Caco-2 (cell line): ENCODE results near the gene SATB1. TPM values are rescaled to one million over a fixed set of nuclear protein-coding genes. Genes with fewer than 3 reads are reported as not detected.

Source experiments
- BruUV-seq: library from RNA; stranded (reverse); fragments of 400-500 nt; replicated peaks from 2 replicates; lab custom pipeline; 2021; lab: Mats Ljungman, UMichigan
- CTCF ChIA-PET: fragments of 300-600 bp; sonication (Branson Sonifier 250); formaldehyde crosslinking; loops from one replicate; lab custom pipeline; 2022; ENCODE audit warnings: antibody characterized with exemption; lab: Charles Lee
- POLR2A ChIA-PET: fragments of 300-600 bp; sonication (Branson Sonifier 250); formaldehyde crosslinking; loops from one replicate; lab custom pipeline; 2022; ENCODE audit warnings: antibody characterized with exemption; lab: Charles Lee
- DNase-seq, 2 experiments: peaks; one replicate each; pipeline versions ENCODE4 v3.0.0 to v3.0.0-alpha.2; 2020 to 2022
- H3K27me3 ChIP-seq: replicated peaks from 2 replicates; pipeline ENCODE4 v1.6.0; 2011; ENCODE audit warnings: low read length; ENCODE audit not compliant: control insufficient read depth, insufficient read depth
- H3K36me3 ChIP-seq: 2 replicates; pipeline ENCODE4 v1.5.1; 2011; ENCODE audit warnings: low read length; ENCODE audit not compliant: control insufficient read depth, insufficient read depth
- H3K4me1 ChIP-seq: fragments of 250-450 bp; sonication (Bioruptor Pico); 2 replicates; pipeline ENCODE4 v1.5.1; 2020; ENCODE audit warnings: mild to moderate bottlenecking
- H3K4me3 ChIP-seq: 2 replicates; pipeline ENCODE4 v1.5.1; 2011; ENCODE audit warnings: low read depth, mild to moderate bottlenecking, control low read depth, low read length
- H3K9me3 ChIP-seq: fragments of 250-450 bp; sonication (Bioruptor Pico); 2 replicates; pipeline ENCODE4 v1.5.1; 2020; ENCODE audit warnings: mild to moderate bottlenecking, moderate library complexity
- H3K27ac Mint-ChIP-seq: one replicate; pipeline ENCODE4 v1.8.0; 2022; ENCODE audit warnings: mixed read lengths; ENCODE audit not compliant: unreplicated experiment
- H3K27me3 Mint-ChIP-seq: one replicate; pipeline ENCODE4 v1.8.0; 2022; ENCODE audit warnings: mixed read lengths; ENCODE audit not compliant: insufficient read depth, unreplicated experiment
- H3K36me3 Mint-ChIP-seq: one replicate; pipeline ENCODE4 v1.8.0; 2022; ENCODE audit warnings: mild to moderate bottlenecking, mixed read lengths; ENCODE audit not compliant: insufficient read depth, unreplicated experiment
- H3K4me1 Mint-ChIP-seq: one replicate; pipeline ENCODE4 v1.8.0; 2022; ENCODE audit warnings: low read depth, mixed read lengths; ENCODE audit not compliant: unreplicated experiment
- H3K4me3 Mint-ChIP-seq: one replicate; pipeline ENCODE4 v1.8.0; 2022; ENCODE audit warnings: mild to moderate bottlenecking, moderate library complexity, mixed read lengths; ENCODE audit not compliant: unreplicated experiment
- H3K9me3 Mint-ChIP-seq: one replicate; pipeline ENCODE4 v1.8.0; 2022; ENCODE audit warnings: mixed read lengths; ENCODE audit not compliant: unreplicated experiment
- intact Hi-C: fragments of 100-400 bp; cut with micrococcal nuclease; formaldehyde crosslinking; loops from one replicate; pipeline ENCODE4 v1.10.0; 2022; ENCODE audit not compliant: unreplicated experiment
- total RNA-seq: library from RNA; stranded (reverse); gene quantifications from 2 replicates; pipeline ENCODE4 v1.2.3, GENCODE V29; 2022
- TF ChIP-seq, protein P1 (sequence below), 2 experiments: fragments of 200-600 bp in 1 of 2; IDR thresholded peaks; 1 replicate in 1 of 2; 2 replicates in 1 of 2; pipeline versions ENCODE4 v1.5.1 to v1.8.0; 2011 to 2022; ENCODE audit warnings: antibody characterized with exemption in 1 of 2, control low read depth in 1 of 2, inconsistent platforms in 1 of 2, low read depth in 1 of 2, low read length in 1 of 2, mild to moderate bottlenecking in 1 of 2, moderate library complexity in 1 of 2; ENCODE audit not compliant: insufficient read depth in 1 of 2, severe bottlenecking in 1 of 2, unreplicated experiment in 1 of 2

Gene SATB1
- total RNA-seq, 1 experiment from 2014 or later, result 13.8 TPM

DNA sequence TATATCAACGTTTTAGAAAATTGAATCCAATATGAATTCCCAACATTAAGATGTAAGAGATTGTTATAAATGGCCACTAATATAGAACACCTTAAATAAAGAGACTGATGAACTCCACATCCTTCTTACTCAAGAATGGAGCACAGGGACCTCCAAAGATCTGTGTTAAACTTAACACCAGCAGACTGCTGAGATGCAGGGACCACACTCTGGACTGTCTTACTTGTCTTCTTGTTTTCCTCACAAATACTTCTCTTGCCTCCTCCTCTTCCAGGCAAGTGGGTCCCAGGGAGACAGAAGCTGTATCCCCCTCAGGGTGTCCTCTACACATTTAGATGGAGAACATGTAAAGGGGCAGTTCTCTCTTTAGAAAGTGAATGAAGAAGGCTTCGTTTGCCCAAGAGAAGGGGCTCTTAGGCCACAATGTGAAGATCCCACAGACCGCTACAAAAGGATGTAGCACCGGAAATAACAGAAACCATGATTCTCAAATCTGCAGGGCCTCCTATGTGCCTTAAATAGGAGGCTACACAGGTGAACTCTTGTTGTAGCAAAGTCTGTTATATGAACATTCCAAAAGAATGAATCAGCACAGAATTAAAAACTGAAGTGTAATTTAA is 52.2 kb downstream of the SATB1 start:
- H3K9me3 ChIP-seq, result no peaks in the 10 kb centered on the region
- no peaks in the 10 kb centered on the region for H3K36me3 ChIP-seq
- peaks cover 4% of the 10 kb centered on the region for H3K36me3 Mint-ChIP-seq
- TF ChIP-seq, protein P1, sequence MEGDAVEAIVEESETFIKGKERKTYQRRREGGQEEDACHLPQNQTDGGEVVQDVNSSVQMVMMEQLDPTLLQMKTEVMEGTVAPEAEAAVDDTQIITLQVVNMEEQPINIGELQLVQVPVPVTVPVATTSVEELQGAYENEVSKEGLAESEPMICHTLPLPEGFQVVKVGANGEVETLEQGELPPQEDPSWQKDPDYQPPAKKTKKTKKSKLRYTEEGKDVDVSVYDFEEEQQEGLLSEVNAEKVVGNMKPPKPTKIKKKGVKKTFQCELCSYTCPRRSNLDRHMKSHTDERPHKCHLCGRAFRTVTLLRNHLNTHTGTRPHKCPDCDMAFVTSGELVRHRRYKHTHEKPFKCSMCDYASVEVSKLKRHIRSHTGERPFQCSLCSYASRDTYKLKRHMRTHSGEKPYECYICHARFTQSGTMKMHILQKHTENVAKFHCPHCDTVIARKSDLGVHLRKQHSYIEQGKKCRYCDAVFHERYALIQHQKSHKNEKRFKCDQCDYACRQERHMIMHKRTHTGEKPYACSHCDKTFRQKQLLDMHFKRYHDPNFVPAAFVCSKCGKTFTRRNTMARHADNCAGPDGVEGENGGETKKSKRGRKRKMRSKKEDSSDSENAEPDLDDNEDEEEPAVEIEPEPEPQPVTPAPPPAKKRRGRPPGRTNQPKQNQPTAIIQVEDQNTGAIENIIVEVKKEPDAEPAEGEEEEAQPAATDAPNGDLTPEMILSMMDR (IDR thresholded peaks at IDR 0.05; ENCODE audit: insufficient read depth in 1 of 2, low read depth in 1 of 2, low read length in 1 of 2, severe bottlenecking in 1 of 2, unreplicated experiment in 1 of 2), result no peak
- no peak overlapping the region for H3K4me3 Mint-ChIP-seq
- H3K27ac Mint-ChIP-seq, result no peak overlapping the region
- ChIA-PET POLR2A (no interaction called here), CTCF (no interaction called here)
- BruUV-seq, result no TSS peak
- no peaks in the 10 kb centered on the region for H3K27me3 ChIP-seq
- H3K4me1 ChIP-seq, result no peaks in the 10 kb centered on the region
- no peaks in the 10 kb centered on the region for H3K9me3 Mint-ChIP-seq
- no peaks in the 10 kb centered on the region for H3K4me1 Mint-ChIP-seq
- intact Hi-C loops, result no loop called here
- no peak overlapping the region for H3K4me3 ChIP-seq
- DNase-seq, result no peak
- H3K27me3 Mint-ChIP-seq, result no peaks in the 10 kb centered on the region

DNA sequence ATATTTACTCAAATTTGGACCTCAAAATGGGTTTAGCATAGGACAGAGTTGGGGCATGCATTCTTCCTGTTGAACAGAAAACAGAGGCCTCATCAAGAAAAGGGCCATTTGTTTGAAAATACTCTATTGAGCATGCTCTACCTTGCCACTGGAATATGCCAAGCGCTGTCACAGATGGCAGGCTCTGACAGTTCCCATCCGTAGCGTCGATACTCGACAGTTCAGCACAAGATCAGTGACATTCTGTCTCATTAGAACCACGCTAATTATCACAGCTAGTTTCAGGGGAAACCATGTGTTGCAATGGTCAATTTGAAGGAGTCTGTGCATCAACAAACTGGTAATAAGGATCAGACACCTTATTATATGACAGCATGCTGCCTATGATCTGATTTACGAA is 54.5 kb downstream of the SATB1 start:
- H3K9me3 ChIP-seq, result no peaks in the 10 kb centered on the region
- TF ChIP-seq, protein P1 (IDR thresholded peaks at IDR 0.05; ENCODE audit: insufficient read depth in 1 of 2, low read depth in 1 of 2, low read length in 1 of 2, severe bottlenecking in 1 of 2, unreplicated experiment in 1 of 2), result no peak
- no peak overlapping the region for H3K4me3 ChIP-seq
- Mint-ChIP-seq H3K36me3 (peaks cover 6% of the 10 kb centered on the region), H3K27me3 (no peaks in the 10 kb centered on the region), H3K27ac (no peak overlapping the region), H3K4me1 (no peaks in the 10 kb centered on the region), H3K4me3 (no peak overlapping the region), H3K9me3 (no peaks in the 10 kb centered on the region)
- no peak for DNase-seq
- no peaks in the 10 kb centered on the region for H3K27me3 ChIP-seq
- no peaks in the 10 kb centered on the region for H3K4me1 ChIP-seq
- no peaks in the 10 kb centered on the region for H3K36me3 ChIP-seq
- BruUV-seq, result no TSS peak
- ChIA-PET POLR2A (no interaction called here), CTCF (no interaction called here)
- intact Hi-C loops, result no loop called here

- no peaks in the 10 kb centered on the region for H3K27me3 Mint-ChIP-seq
- POLR2A ChIA-PET, result no interaction called here
- H3K4me1 ChIP-seq, result no peaks in the 10 kb centered on the region
These were observed 55.5 kb downstream of the SATB1 start for GRCh38 chr3:18369551-18370185.

More at GRCh38 chr3:18369551-18370185, 55.5 kb downstream of the SATB1 start:
- Histone ChIP-seq H3K4me3 (no peak overlapping the region), H3K27me3 (no peaks in the 10 kb centered on the region), H3K36me3 (no peaks in the 10 kb centered on the region), H3K9me3 (no peaks in the 10 kb centered on the region)
- no peak overlapping the region for H3K27ac Mint-ChIP-seq
- TF ChIP-seq, protein P1 (IDR thresholded peaks at IDR 0.05; ENCODE audit: insufficient read depth in 1 of 2, low read depth in 1 of 2, low read length in 1 of 2, severe bottlenecking in 1 of 2, unreplicated experiment in 1 of 2), result no peak
- intact Hi-C loops, result no loop called here
- DNase-seq, result no peak
- peaks cover 6% of the 10 kb centered on the region for H3K36me3 Mint-ChIP-seq
- no peak overlapping the region for H3K4me3 Mint-ChIP-seq
- BruUV-seq, result no TSS peak
- CTCF ChIA-PET, result no interaction called here
- H3K4me1 Mint-ChIP-seq, result no peaks in the 10 kb centered on the region
- H3K9me3 Mint-ChIP-seq, result no peaks in the 10 kb centered on the region
